RWPE2 (cell line): ENCODE measurements around the gene DGLUCY.

Source experiments
- ATAC-seq: fragments of 200-7000 bp; cut with Tn5 transposase; 3 replicates; pipeline ENCODE4 v1.9.1; 2021; ENCODE audit warnings: low read depth
- DNase-seq: peaks from one replicate; pipeline ENCODE4 v3.0.0-alpha.2; 2020; ENCODE audit warnings: low spot score
- H3K27ac ChIP-seq: fragments of 450-650 bp; 2 replicates; pipeline ENCODE4 v1.5.1; 2017; ENCODE audit warnings: mild to moderate bottlenecking; ENCODE audit not compliant: poor library complexity, severe bottlenecking
- H3K27me3 ChIP-seq: fragments of 250-450 bp; sonication (Bioruptor Pico); 2 replicates; pipeline ENCODE4 v1.5.1; 2021; ENCODE audit warnings: mild to moderate bottlenecking, moderate library complexity; ENCODE audit not compliant: insufficient read depth, poor library complexity, severe bottlenecking
- H3K36me3 ChIP-seq: fragments of 250-450 bp; sonication (Bioruptor Pico); 2 replicates; pipeline ENCODE4 v1.5.1; 2020; ENCODE audit warnings: low read depth, mild to moderate bottlenecking, moderate library complexity
- H3K4me1 ChIP-seq: fragments of 250-450 bp; sonication (Bioruptor Pico); 2 replicates; pipeline ENCODE4 v1.5.1; 2021; ENCODE audit warnings: mild to moderate bottlenecking, moderate library complexity; ENCODE audit not compliant: insufficient read depth, poor library complexity, severe bottlenecking
- H3K4me3 ChIP-seq: fragments of 250-450 bp; sonication (Bioruptor Pico); 2 replicates; pipeline ENCODE4 v1.5.1; 2021; ENCODE audit warnings: mild to moderate bottlenecking, moderate library complexity; ENCODE audit not compliant: severe bottlenecking
- H3K9me3 ChIP-seq: fragments of 250-450 bp; sonication (Bioruptor Pico); 2 replicates; pipeline ENCODE4 v1.5.1; 2021; ENCODE audit warnings: mild to moderate bottlenecking, moderate library complexity; ENCODE audit not compliant: severe bottlenecking
- CTCF ChIP-seq: fragments of 450-650 bp; IDR thresholded peaks from one replicate; pipeline ENCODE4 v1.5.1; 2017; ENCODE audit warnings: mild to moderate bottlenecking, moderate library complexity; ENCODE audit not compliant: poor library complexity, severe bottlenecking

The DGLUCY gene

GRCh38 chr14:91129261-91129660 is 15.4 kb downstream of the DGLUCY start:
- Histone ChIP-seq H3K27me3 (no peaks in the 10 kb centered on the region), H3K9me3 (peaks cover 9% of the 10 kb centered on the region), H3K4me1 (peaks cover 10% of the 10 kb centered on the region), H3K36me3 (peaks cover 41% of the 10 kb centered on the region), H3K27ac (no peak overlapping the region), H3K4me3 (no peak overlapping the region)
- no peak for TF ChIP-seq CTCF
- DNase-seq (no peak), ATAC-seq (no peak)

GRCh38 chr14:91135039-91135438 is 21.2 kb downstream of the DGLUCY start:
- no peak for ATAC-seq
- Histone ChIP-seq H3K27ac (no peak overlapping the region), H3K27me3 (no peaks in the 10 kb centered on the region), H3K4me1 (no peaks in the 10 kb centered on the region), H3K9me3 (no peaks in the 10 kb centered on the region), H3K4me3 (no peak overlapping the region), H3K36me3 (peaks cover 36% of the 10 kb centered on the region)
- no peak for TF ChIP-seq CTCF
- DNase-seq = no peak

- Histone ChIP-seq H3K9me3 (no peaks in the 10 kb centered on the region), H3K27ac (no peak overlapping the region), H3K4me1 (no peaks in the 10 kb centered on the region), H3K4me3 (no peak overlapping the region), H3K36me3 (peaks cover 7% of the 10 kb centered on the region), H3K27me3 (no peaks in the 10 kb centered on the region)
- peak; percentile 70 for TF ChIP-seq CTCF
- ATAC-seq (no peak), DNase-seq (no peak)
These were observed 24.9 kb downstream of the DGLUCY start for GRCh38 chr14:91138511-91139359.

GRCh38 chr14:91139776-91140175 is 25.9 kb downstream of the DGLUCY start:
- no peak overlapping the region for H3K27ac ChIP-seq
- no peak overlapping the region for H3K4me3 ChIP-seq
- peaks cover under 1% of the 10 kb centered on the region for H3K36me3 ChIP-seq
- H3K9me3 ChIP-seq = no peaks in the 10 kb centered on the region
- H3K4me1 ChIP-seq = no peaks in the 10 kb centered on the region
- TF ChIP-seq CTCF = no peak
- DNase-seq (no peak), ATAC-seq (0 out of 3 replicates have a peak, but pooled peaks have one; percentile 9)
- no peaks in the 10 kb centered on the region for H3K27me3 ChIP-seq

- Histone ChIP-seq H3K9me3 (no peaks in the 10 kb centered on the region), H3K4me3 (no peak overlapping the region), H3K4me1 (no peaks in the 10 kb centered on the region), H3K36me3 (peaks cover 3% of the 10 kb centered on the region; the same call in 1 of the 2 replicates), H3K27me3 (no peaks in the 10 kb centered on the region), H3K27ac (no peak overlapping the region)
- DNase-seq = no peak
- TF ChIP-seq CTCF = peak; percentile 83
- peak; percentile 90 for ATAC-seq
These were observed 26.8 kb downstream of the DGLUCY start for GRCh38 chr14:91140672-91141071.
